IMR-90 (cell line): ENCODE measurements around the gene OR8G5. TPM values are rescaled to one million over a fixed set of nuclear protein-coding genes. Genes with fewer than 3 reads are reported as not detected.

Source experiments
- ATAC-seq: fragments of 200-7000 bp; cut with Tn5 transposase; 2 replicates; pipeline ENCODE4 v1.9.1; 2020; ENCODE audit warnings: low read depth, mild to moderate bottlenecking, moderate library complexity
- Bru-seq: library from RNA; stranded (reverse); fragments of 400-500 nt; gene quantifications from one replicate; lab custom pipeline; 2021; lab: Mats Ljungman, UMichigan
- BruChase-seq, 2 experiments: library from RNA; stranded (reverse); fragments of 400-500 nt; gene quantifications; one replicate each; lab custom pipeline; 2021; lab: Mats Ljungman, UMichigan
- BruUV-seq: library from RNA; stranded (reverse); fragments of 400-500 nt; replicated peaks from 2 replicates; lab custom pipeline; 2021; lab: Mats Ljungman, UMichigan
- CTCF ChIA-PET: fragments of 300-600 bp; formaldehyde crosslinking; extraction: SDS; loops from one replicate; lab custom pipeline; 2021; ENCODE audit warnings: antibody characterized with exemption; lab: Yijun Ruan, JAX
- POLR2A ChIA-PET: fragments of 300-600 bp; sonication (Branson Sonifier 250); formaldehyde crosslinking; loops from one replicate; lab custom pipeline; 2022; ENCODE audit warnings: antibody characterized with exemption; ENCODE audit not compliant: unreplicated experiment; lab: Charles Lee
- DNase-seq: peaks from one replicate; pipeline ENCODE4 v3.0.0; 2013
- H2AFZ ChIP-seq: replicated peaks from 2 replicates; pipeline ENCODE3; 2013; ENCODE audit warnings: low read length, mild to moderate bottlenecking; ENCODE audit not compliant: poor library complexity
- H2AK5ac ChIP-seq: 2 replicates; pipeline ENCODE4 v1.6.1; 2013; ENCODE audit warnings: low read depth, low read length, inconsistent platforms
- H2AK9ac ChIP-seq: replicated peaks from 2 replicates; pipeline ENCODE3; 2013; ENCODE audit warnings: mild to moderate bottlenecking, low read depth, low read length, moderate library complexity; ENCODE audit not compliant: poor library complexity
- H2BK120ac ChIP-seq: 2 replicates; pipeline ENCODE4 v1.6.1; 2013; ENCODE audit warnings: low read depth, low read length, inconsistent platforms
- H2BK15ac ChIP-seq: 3 replicates; pipeline ENCODE4 v1.6.1; 2013; ENCODE audit warnings: low read depth, low read length, inconsistent platforms
- H2BK20ac ChIP-seq: 2 replicates; pipeline ENCODE4 v1.6.1; 2013; ENCODE audit warnings: low read depth, mild to moderate bottlenecking, inconsistent platforms, low read length, moderate library complexity
- H2BK5ac ChIP-seq: 2 replicates; pipeline ENCODE4 v1.6.1; 2013; ENCODE audit warnings: mild to moderate bottlenecking, low read depth, low read length, inconsistent platforms; ENCODE audit not compliant: poor library complexity, severe bottlenecking
- H3K14ac ChIP-seq: replicated peaks from 2 replicates; pipeline ENCODE4 v1.6.1; 2013; ENCODE audit warnings: low read depth, low read length, inconsistent platforms
- H3K18ac ChIP-seq: 2 replicates; pipeline ENCODE4 v1.6.1; 2013; ENCODE audit warnings: low read depth, low read length, control low read depth
- H3K23ac ChIP-seq: 2 replicates; pipeline ENCODE4 v1.6.1; 2013; ENCODE audit warnings: low read depth, low read length, inconsistent platforms
- H3K27ac ChIP-seq: 2 replicates; pipeline ENCODE4 v1.5.1; 2013; ENCODE audit warnings: mild to moderate bottlenecking, control low read depth, low read length; ENCODE audit not compliant: insufficient read depth
- H3K27me3 ChIP-seq: 2 replicates; pipeline ENCODE4 v1.6.1; 2013; ENCODE audit warnings: low read length; ENCODE audit not compliant: control insufficient read depth, insufficient read depth
- H3K36me3 ChIP-seq: 2 replicates; pipeline ENCODE4 v1.6.1; 2013; ENCODE audit warnings: low read length, mixed read lengths; ENCODE audit not compliant: control insufficient read depth, insufficient read depth
- H3K4ac ChIP-seq: 2 replicates; pipeline ENCODE4 v1.6.1; 2013; ENCODE audit warnings: low read depth, low read length, inconsistent platforms
- H3K4me1 ChIP-seq: 2 replicates; pipeline ENCODE4 v1.6.1; 2013; ENCODE audit warnings: low read length, mixed read lengths; ENCODE audit not compliant: control insufficient read depth, insufficient read depth
- H3K4me2 ChIP-seq: 2 replicates; pipeline ENCODE4 v1.6.1; 2013; ENCODE audit warnings: low read depth, mild to moderate bottlenecking, control low read depth, low read length, moderate library complexity
- H3K4me3 ChIP-seq: 2 replicates; pipeline ENCODE4 v1.5.1; 2013; ENCODE audit warnings: low read depth, mild to moderate bottlenecking, control low read depth, low read length, moderate library complexity; ENCODE audit not compliant: insufficient read depth
- H3K56ac ChIP-seq: 2 replicates; pipeline ENCODE4 v1.6.1; 2013; ENCODE audit warnings: low read length, inconsistent platforms; ENCODE audit not compliant: insufficient read depth; ENCODE audit errors: extremely low read depth
- H3K79me1 ChIP-seq, 2 experiments: 2 replicates each; pipeline ENCODE4 v1.6.1; 2013; ENCODE audit warnings: low read length in 2 of 2, inconsistent platforms in 1 of 2, low read depth in 1 of 2
- H3K9ac ChIP-seq: 2 replicates; pipeline ENCODE4 v1.6.1; 2013; ENCODE audit warnings: low read depth, low read length, control low read depth
- H3K9me1 ChIP-seq: 2 replicates; pipeline ENCODE4 v1.6.1; 2013; ENCODE audit warnings: low read length, inconsistent platforms; ENCODE audit not compliant: insufficient read depth
- H3K9me3 ChIP-seq: 2 replicates; pipeline ENCODE4 v1.6.1; 2013; ENCODE audit warnings: low read length; ENCODE audit not compliant: control insufficient read depth, insufficient read depth
- H4K20me1 ChIP-seq: 2 replicates; pipeline ENCODE4 v1.6.1; 2013; ENCODE audit warnings: low read length, inconsistent platforms; ENCODE audit not compliant: insufficient read depth
- H4K5ac ChIP-seq: 2 replicates; pipeline ENCODE4 v1.6.1; 2013; ENCODE audit warnings: mild to moderate bottlenecking, low read depth, low read length, control low read depth
- H4K8ac ChIP-seq, 2 experiments: 2 replicates each; pipeline ENCODE4 v1.6.1; 2013; ENCODE audit warnings: low read depth in 2 of 2, low read length in 2 of 2, control low read depth in 1 of 2, inconsistent platforms in 1 of 2
- H4K91ac ChIP-seq: 2 replicates; pipeline ENCODE4 v1.6.1; 2013; ENCODE audit warnings: low read depth, low read length, inconsistent platforms; ENCODE audit not compliant: insufficient read depth
- BHLHE40 ChIP-seq: fragments of 150-350 bp; IDR thresholded peaks from 2 replicates; pipeline ENCODE4 v1.6.1; 2016; ENCODE audit warnings: mild to moderate bottlenecking, low read depth, low read length
- RFX5 ChIP-seq: IDR thresholded peaks from 2 replicates; pipeline ENCODE4 v1.8.0; 2012; ENCODE audit warnings: low read depth, mild to moderate bottlenecking, low read length, moderate library complexity
- WGBS, 2 experiments: methylation state at CpG; one replicate each; pipeline versions ENCODE4 v1.1.5 to v1.1.7; 2013; ENCODE audit warnings: missing lambda C conversion rate in 2 of 2; ENCODE audit not compliant: insufficient read length in 1 of 2; ENCODE audit errors: extremely low coverage in 2 of 2; 5-methylcytosine and 5-hydroxymethylcytosine counted together
- dilution Hi-C: fragments of 300-500 bp; cut with HindIII; formaldehyde crosslinking; loops from one replicate; pipeline ENCODE4 v1.14.3; 2018; ENCODE audit warnings: low sequenced_read_pairs; ENCODE audit not compliant: unreplicated experiment
- in situ Hi-C: fragments of 300-500 bp; cut with MboI; formaldehyde crosslinking; loops from 3 replicates; pipeline ENCODE4 v1.14.3; 2019; ENCODE audit warnings: low sequenced_read_pairs, inconsistent platforms, mixed read lengths
- intact Hi-C: fragments of 100-400 bp; cut with micrococcal nuclease; formaldehyde crosslinking; loops from 2 replicates; pipeline ENCODE4 v1.10.0; 2022
- long read RNA-seq: library from polyadenylated mRNA; unstranded; transcript quantifications from one replicate; pipeline ENCODE4 v2.0.0, GENCODE V29; 2021; ENCODE audit not compliant: unreplicated experiment
- polyA plus RNA-seq, 3 experiments: library from polyadenylated mRNA; depleted of rRNA; stranded (reverse); fragments of >200 nt; gene quantifications; 2 replicates each; pipeline ENCODE4 v1.2.3, GENCODE V29; 2012; ENCODE audit warnings: low replicate concordance in 1 of 3
- total RNA-seq: library from RNA; depleted of rRNA; stranded (reverse); fragments of >200 nt; gene quantifications from 2 replicates; pipeline ENCODE4 v1.2.3, GENCODE V29; 2012; rRNA removed
- TF ChIP-seq, protein P1 (sequence below): conservative IDR thresholded peaks from 2 replicates; pipeline ENCODE4 v1.5.1; 2012; ENCODE audit warnings: mild to moderate bottlenecking, low read depth, low read length, improper control_type of control experiment
- TF ChIP-seq, protein P2 (sequence below): fragments of 150-350 bp; IDR thresholded peaks from 2 replicates; pipeline ENCODE4 v1.6.1; 2016; ENCODE audit warnings: low read depth, mild to moderate bottlenecking, low read length, moderate library complexity, borderline replicate concordance

OR8G5 gene, protein sequence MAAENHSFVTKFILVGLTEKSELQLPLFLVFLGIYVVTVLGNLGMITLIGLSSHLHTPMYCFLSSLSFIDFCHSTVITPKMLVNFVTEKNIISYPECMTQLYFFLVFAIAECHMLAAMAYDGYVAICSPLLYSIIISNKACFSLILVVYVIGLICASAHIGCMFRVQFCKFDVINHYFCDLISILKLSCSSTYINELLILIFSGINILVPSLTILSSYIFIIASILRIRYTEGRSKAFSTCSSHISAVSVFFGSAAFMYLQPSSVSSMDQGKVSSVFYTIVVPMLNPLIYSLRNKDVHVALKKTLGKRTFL
- total RNA-seq, result not detected in 2 replicates
- not detected in 2 replicates for polyA plus RNA-seq (2012; rRNA removed)
- not detected in 2 replicates for polyA plus RNA-seq (2012; cell fraction: cytosol; rRNA removed)
- polyA plus RNA-seq (2012; cell fraction: nucleus; rRNA removed; ENCODE audit: low replicate concordance), result not detected in 2 replicates
- Bru-seq, nascent RNA, result not detected
- percentile 7 among the genes with signal in this experiment for BruChase-seq, experiment 1, labeled RNA remaining after a 6-hour chase
- BruChase-seq, experiment 2, labeled RNA remaining after a 2-hour chase, result not detected
- long read RNA-seq, result 0 reads

DNA sequence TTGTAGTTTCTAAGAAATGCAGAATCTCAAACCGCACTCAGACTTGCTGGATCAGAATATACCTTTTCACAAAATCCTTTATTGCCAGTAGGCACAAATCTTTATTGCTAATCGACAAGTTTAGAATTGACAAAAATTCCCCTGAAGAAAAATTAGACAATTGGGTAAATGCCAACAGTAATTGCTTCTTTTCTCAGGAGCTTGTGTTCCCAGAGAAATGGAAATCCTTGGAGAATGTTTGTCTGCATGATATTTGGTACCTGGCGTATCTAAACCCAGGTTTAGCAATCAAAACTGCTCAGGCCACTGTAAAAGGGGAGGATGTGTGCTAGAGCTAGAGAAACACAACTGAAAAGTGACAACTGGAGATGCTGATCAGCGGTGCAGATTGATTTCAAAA is at the start of gene OR8G5:
Gene OR8G5, plus strand, starts transcription at position 301 of the 400 bp plus-strand sequence. CDS start 8,556 bp downstream, outside the sequence.
- Histone ChIP-seq H2AFZ (no peak within 1 kb of the TSS), H3K9ac (no peak within 1 kb of the TSS), H3K4ac (no peak within 1 kb of the TSS), H3K14ac (no peak within 1 kb of the TSS), H4K8ac (no peak within 1 kb of the TSS), H2BK120ac (no peak within 1 kb of the TSS), H3K23ac (no peak within 1 kb of the TSS), H4K5ac (no peak within 1 kb of the TSS), H2BK15ac (no peak within 1 kb of the TSS), H2BK20ac (no peak within 1 kb of the TSS), H2BK5ac (no peak within 1 kb of the TSS), H3K56ac (no peak within 1 kb of the TSS), H3K9me1 (no peaks in the 10 kb centered on the region), H3K4me3 (no peak within 1 kb of the TSS), H3K4me1 (no peaks in the 10 kb centered on the region), H3K27me3 (no peaks in the 10 kb centered on the region; the same call in 1 of the 2 replicates), H3K79me1 (no peaks in the 10 kb centered on the region), H3K27ac (no peak within 1 kb of the TSS), H4K20me1 (no peaks in the 10 kb centered on the region), H4K91ac (no peak within 1 kb of the TSS), H2AK5ac (no peak within 1 kb of the TSS), H3K4me2 (no peak within 1 kb of the TSS), H3K9me3 (no peaks in the 10 kb centered on the region), H3K18ac (no peak within 1 kb of the TSS), H3K36me3 (no peaks in the 10 kb centered on the region), H2AK9ac (no peak within 1 kb of the TSS)
- dilution Hi-C loops, result no loop called here
- TF ChIP-seq, protein P1, sequence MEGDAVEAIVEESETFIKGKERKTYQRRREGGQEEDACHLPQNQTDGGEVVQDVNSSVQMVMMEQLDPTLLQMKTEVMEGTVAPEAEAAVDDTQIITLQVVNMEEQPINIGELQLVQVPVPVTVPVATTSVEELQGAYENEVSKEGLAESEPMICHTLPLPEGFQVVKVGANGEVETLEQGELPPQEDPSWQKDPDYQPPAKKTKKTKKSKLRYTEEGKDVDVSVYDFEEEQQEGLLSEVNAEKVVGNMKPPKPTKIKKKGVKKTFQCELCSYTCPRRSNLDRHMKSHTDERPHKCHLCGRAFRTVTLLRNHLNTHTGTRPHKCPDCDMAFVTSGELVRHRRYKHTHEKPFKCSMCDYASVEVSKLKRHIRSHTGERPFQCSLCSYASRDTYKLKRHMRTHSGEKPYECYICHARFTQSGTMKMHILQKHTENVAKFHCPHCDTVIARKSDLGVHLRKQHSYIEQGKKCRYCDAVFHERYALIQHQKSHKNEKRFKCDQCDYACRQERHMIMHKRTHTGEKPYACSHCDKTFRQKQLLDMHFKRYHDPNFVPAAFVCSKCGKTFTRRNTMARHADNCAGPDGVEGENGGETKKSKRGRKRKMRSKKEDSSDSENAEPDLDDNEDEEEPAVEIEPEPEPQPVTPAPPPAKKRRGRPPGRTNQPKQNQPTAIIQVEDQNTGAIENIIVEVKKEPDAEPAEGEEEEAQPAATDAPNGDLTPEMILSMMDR, result no peak
- TF ChIP-seq RFX5 (no peak), BHLHE40 (no peak)
- TF ChIP-seq, protein P2, sequence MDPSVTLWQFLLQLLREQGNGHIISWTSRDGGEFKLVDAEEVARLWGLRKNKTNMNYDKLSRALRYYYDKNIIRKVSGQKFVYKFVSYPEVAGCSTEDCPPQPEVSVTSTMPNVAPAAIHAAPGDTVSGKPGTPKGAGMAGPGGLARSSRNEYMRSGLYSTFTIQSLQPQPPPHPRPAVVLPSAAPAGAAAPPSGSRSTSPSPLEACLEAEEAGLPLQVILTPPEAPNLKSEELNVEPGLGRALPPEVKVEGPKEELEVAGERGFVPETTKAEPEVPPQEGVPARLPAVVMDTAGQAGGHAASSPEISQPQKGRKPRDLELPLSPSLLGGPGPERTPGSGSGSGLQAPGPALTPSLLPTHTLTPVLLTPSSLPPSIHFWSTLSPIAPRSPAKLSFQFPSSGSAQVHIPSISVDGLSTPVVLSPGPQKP, result no peak
- in situ Hi-C loops, result no loop called here
- ATAC-seq (no peak), DNase-seq (no peak)
- intact Hi-C loops, result no loop called here
- WGBS, 2 experiments, result 80% methylated on average over 1 of the region's 4 CpGs; no CpG with 5 or more reads in 1 of the 2 experiments
- BruUV-seq, result no TSS peak
- ChIA-PET POLR2A (no interaction called here), CTCF (no interaction called here)
